SK-N-MC (cell line): Measurements from ENCODE around the gene SETD1B.
"Not testable (repeated sequence)": the region's sequence is repeated elsewhere in the genome, so short reads cannot be mapped to it uniquely, and the experiment has no call there.

Source experiments
- DNase-seq: peaks from one replicate; pipeline ENCODE4 v3.0.0-alpha.2; 2011; ENCODE audit warnings: low read depth, low spot score
- H3K27ac ChIP-seq: fragments of 200-600 bp; sonication (generic); 2 replicates; pipeline ENCODE4 v1.5.1; 2016; ENCODE audit warnings: mixed run types
- H3K36me3 ChIP-seq: fragments of 200-600 bp; sonication (generic); 2 replicates; pipeline ENCODE4 v1.6.1; 2017; ENCODE audit warnings: antibody characterized with exemption, low read length, mixed read lengths; ENCODE audit not compliant: insufficient read depth
- H3K4me3 ChIP-seq: fragments of 200-600 bp; sonication (generic); 2 replicates; pipeline ENCODE4 v1.5.1; 2016
- H3K9ac ChIP-seq: fragments of 200-600 bp; sonication (generic); 2 replicates; pipeline ENCODE4 v1.8.0; 2017; ENCODE audit warnings: mixed run types, mixed read lengths; ENCODE audit not compliant: insufficient read length
- H3K9me3 ChIP-seq: fragments of 200-600 bp; sonication (generic); 2 replicates; pipeline ENCODE4 v1.6.1; 2017; ENCODE audit warnings: low read depth, mild to moderate bottlenecking, antibody characterized with exemption, low read length, moderate library complexity, mixed read lengths
- EZH2 ChIP-seq: fragments of 200-600 bp; sonication (generic); IDR thresholded peaks from one replicate; pipeline ENCODE4 v1.6.1; 2017; ENCODE audit warnings: antibody characterized with exemption
- FOXP2 ChIP-seq: optimal IDR thresholded peaks from 2 replicates; pipeline ENCODE3; 2011; ENCODE audit warnings: mild to moderate bottlenecking, moderate library complexity; ENCODE audit not compliant: insufficient read depth; ENCODE audit errors: extremely low read length, control extremely low read depth
- POLR2AphosphoS5 ChIP-seq: IDR thresholded peaks from 2 replicates; pipeline ENCODE4 v1.6.1; 2012; ENCODE audit warnings: mild to moderate bottlenecking, low read depth, low read length, borderline replicate concordance

Gene SETD1B

DNA sequence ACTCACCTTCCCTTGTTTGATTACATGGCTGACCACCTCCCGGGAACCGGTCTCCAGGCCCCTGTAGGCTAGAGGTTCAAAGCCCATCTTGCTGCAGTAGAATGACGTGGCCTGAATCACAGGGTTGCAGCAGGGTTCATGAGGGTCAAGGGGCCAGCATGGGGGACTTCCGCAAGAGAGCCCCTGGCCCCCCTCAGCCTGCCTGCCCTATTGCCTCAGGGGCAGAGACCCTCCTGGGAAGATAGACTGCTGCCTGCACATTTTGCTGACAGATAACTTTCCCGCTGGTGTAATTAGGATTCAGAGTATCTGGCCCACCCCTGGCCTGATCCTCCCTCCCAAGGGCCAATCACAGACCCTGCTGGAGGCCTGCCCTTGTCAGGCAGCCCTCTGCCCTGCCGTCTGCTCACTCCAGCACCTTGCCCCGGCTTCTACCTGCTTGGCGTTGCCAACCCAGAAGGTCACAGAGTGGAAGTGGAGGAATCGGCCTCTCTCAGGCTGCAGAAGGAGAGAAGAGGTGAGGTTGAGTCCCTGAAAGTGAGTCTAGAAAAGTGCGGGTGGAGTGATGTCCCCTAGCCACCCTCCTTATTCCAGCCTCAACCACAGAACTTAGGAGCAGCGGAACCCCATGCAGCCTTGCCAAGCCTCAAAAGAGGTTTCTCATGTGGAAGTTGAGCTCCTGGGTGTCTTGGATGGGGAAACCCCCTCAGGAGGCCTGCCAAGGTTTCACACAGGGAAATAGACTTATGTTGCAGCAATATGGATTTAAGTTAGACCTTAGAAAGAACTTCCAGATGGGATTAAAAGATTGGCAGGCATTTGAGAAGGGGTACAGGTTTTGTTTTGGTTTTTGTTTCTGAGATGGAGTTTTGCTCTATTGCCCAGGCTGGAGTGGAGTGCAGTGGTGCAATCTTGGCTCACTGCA is 53.8 kb downstream of the SETD1B start:
- Histone ChIP-seq H3K36me3 (no peaks in the 10 kb centered on the region), H3K9me3 (no peaks in the 10 kb centered on the region), H3K9ac (no peak overlapping the region), H3K4me3 (no peak overlapping the region), H3K27ac (no peak overlapping the region)
- no peak for DNase-seq
- TF ChIP-seq EZH2 (no peak), FOXP2 (no peak), POLR2AphosphoS5 (no peak)

- Histone ChIP-seq H3K36me3 (no peaks in the 10 kb centered on the region), H3K9me3 (no peaks in the 10 kb centered on the region), H3K9ac (no peak overlapping the region), H3K4me3 (no peak overlapping the region), H3K27ac (no peak overlapping the region)
- DNase-seq, result no peak
- TF ChIP-seq FOXP2 (no peak), POLR2AphosphoS5 (no peak), EZH2 (no peak)
Measured at GRCh38 chr12:121858318-121858661, 54.5 kb downstream of the SETD1B start.

DNA sequence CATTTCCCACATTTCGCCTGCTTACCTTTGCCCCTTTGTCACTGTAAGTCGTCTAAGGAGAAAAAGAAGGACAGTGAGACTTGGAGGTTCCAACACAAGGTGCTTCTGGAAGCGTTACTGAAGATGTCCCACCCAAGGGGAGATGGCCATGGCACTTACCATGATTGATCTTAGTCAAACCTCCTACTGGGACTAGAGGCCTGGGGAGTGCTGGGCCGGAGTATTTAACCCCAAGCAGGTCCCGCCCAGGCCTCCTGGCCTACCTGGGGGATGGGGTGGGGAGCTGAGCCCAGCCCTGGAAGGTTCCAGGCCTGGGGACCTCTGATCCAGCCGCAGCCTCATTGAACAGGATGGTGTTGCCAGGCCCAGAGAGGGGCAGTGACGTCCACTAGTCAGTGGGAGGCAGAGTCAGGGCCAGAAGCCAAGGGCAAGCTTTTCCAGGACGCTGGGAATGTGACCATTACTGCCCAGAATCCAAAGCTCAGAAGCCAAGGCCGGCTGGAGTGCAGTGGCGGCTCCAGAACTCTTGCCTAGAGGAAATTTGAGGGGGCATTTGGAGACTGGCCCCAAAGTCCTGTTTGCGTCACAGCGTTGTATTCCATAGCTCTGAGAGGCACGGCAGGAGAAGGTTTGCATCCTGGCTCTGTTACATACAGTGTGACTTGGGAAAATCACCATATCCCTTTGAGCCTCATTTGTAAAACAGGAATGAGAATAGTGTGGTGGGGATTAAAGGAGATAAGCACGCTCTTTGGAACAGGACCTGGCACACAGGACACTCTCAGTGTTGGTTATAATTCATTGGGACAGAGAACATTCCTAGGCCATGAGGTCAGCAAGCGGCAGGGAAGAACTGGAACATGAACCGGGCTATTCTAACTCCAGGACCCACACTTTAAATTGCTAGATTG is 55.1 kb downstream of the SETD1B start, which contains the start of gene HPD:
Gene HPD, minus strand, starts transcription at position 198 of the 911 bp plus-strand sequence. Its CDS starts 36 bp downstream, at position 162.
- TF ChIP-seq FOXP2 (no peak), POLR2AphosphoS5 (no peak), EZH2 (no peak)
- H3K9ac ChIP-seq, result no peak within 1 kb of the TSS
- no peaks in the 10 kb centered on the region for H3K36me3 ChIP-seq
- DNase-seq, result no peak
- no peak within 1 kb of the TSS for H3K27ac ChIP-seq
- H3K9me3 ChIP-seq, result no peaks in the 10 kb centered on the region
- H3K4me3 ChIP-seq, result no peak within 1 kb of the TSS

GRCh38 chr12:121860257-121860656 is 56.4 kb downstream of the SETD1B start:
- Histone ChIP-seq H3K27ac (no peak overlapping the region), H3K9ac (no peak overlapping the region), H3K4me3 (no peak overlapping the region), H3K9me3 (no peaks in the 10 kb centered on the region), H3K36me3 (no peaks in the 10 kb centered on the region)
- DNase-seq, result no peak
- no peak for TF ChIP-seq EZH2
- no peak for TF ChIP-seq POLR2AphosphoS5
- TF ChIP-seq FOXP2, result no peak

DNA sequence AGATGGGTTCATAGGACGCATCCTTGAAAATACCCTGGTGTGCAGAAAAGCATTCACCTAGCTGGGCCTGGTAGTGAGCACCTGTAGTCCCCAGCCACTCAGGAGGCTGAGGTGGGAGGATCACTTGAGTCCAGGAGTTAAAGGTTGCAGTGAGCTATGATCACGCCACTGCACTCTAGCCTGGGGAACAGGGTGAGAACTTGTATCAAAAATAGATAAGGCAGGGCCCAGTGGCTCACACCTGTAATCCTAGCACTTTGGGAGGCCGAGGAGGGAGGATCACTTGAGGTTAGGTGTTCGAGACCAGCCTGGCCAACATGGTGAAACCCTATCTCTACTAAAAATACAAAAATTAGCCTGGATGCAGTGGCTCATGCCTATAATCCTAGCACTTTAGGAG is 56.9 kb downstream of the SETD1B start:
- not testable (repeated sequence) for H3K4me3 ChIP-seq, H3K27ac ChIP-seq, H3K36me3 ChIP-seq, H3K9ac ChIP-seq, DNase-seq, H3K9me3 ChIP-seq

- Histone ChIP-seq H3K27ac (peak overlapping the region; percentile 62; the same call in 1 of the 2 replicates), H3K9me3 (no peaks in the 10 kb centered on the region), H3K4me3 (no peak overlapping the region), H3K9ac (peak overlapping the region; percentile 53), H3K36me3 (no peaks in the 10 kb centered on the region)
- TF ChIP-seq EZH2, result no peak
- TF ChIP-seq FOXP2, result no peak
- TF ChIP-seq POLR2AphosphoS5, result no peak
- DNase-seq, result no peak
Measured at GRCh38 chr12:121861636-121862254, 57.9 kb downstream of the SETD1B start.

DNA sequence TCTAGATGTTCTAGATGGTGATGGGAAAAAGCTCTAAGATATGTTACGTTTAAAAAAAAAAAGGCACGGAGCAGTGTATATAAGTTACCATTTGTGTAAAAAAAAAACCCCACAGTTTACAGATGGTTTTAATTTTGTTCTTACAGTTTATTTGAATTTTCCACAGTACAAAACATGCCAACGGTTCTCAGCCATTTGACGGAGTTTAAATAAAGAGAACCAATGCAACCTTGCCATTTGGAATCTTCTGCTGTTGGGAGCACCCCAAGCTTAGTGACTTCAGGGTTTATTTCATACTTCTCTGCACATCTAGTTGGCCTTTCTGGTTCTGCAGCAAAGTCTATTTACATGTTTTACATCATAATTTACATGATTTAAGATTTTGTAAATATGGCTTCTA is 62.5 kb downstream of the SETD1B start:
- TF ChIP-seq POLR2AphosphoS5, result no peak
- TF ChIP-seq FOXP2, result no peak
- TF ChIP-seq EZH2, result no peak
- DNase-seq, result no peak
- Histone ChIP-seq H3K36me3 (no peaks in the 10 kb centered on the region), H3K4me3 (peak overlapping the region; percentile 42; the same call in 1 of the 2 replicates), H3K9me3 (no peaks in the 10 kb centered on the region), H3K9ac (peak overlapping the region; percentile 19), H3K27ac (peak overlapping the region; percentile 94)

GRCh38 chr12:121869229-121869628 is 65.4 kb downstream of the SETD1B start:
- H3K9me3 ChIP-seq, H3K27ac ChIP-seq, H3K4me3 ChIP-seq, H3K36me3 ChIP-seq, H3K9ac ChIP-seq, DNase-seq: not testable (repeated sequence)
